NCI-H69 (cell line): ENCODE results near the gene COMMD1.
"Not testable (repeated sequence)": the region's sequence is repeated elsewhere in the genome, so short reads cannot be mapped to it uniquely, and the experiment has no call there.

Source experiments
- DNase-seq: peaks from one replicate; lab custom pipeline; 2025; lab: John Stamatoyannopoulos, UW

The COMMD1 gene

GRCh38 chr2:62030902-62031301, 125.4 kb downstream of the COMMD1 start:
- DNase-seq: no peak

- no peak for DNase-seq
These were observed 126.6 kb downstream of the COMMD1 start for GRCh38 chr2:62032096-62032495.

- DNase-seq: no peak
These were observed 129.2 kb downstream of the COMMD1 start for GRCh38 chr2:62034715-62035114.

GRCh38 chr2:62036229-62036628, 130.8 kb downstream of the COMMD1 start:
- no peak for DNase-seq

GRCh38 chr2:62036761-62037250, 131.3 kb downstream of the COMMD1 start:
- no peak for DNase-seq

GRCh38 chr2:62038975-62039771, 133.7 kb downstream of the COMMD1 start:
- no peak for DNase-seq

- DNase-seq: no peak
These were observed 135.5 kb downstream of the COMMD1 start for GRCh38 chr2:62040926-62041325.

- DNase-seq: not testable (repeated sequence)
These were observed 136.4 kb downstream of the COMMD1 start for GRCh38 chr2:62041701-62042385.

GRCh38 chr2:62042400-62042799, 136.9 kb downstream of the COMMD1 start:
- no peak for DNase-seq

- no peak for DNase-seq
These were observed 137.5 kb downstream of the COMMD1 start for GRCh38 chr2:62042944-62043343.

- no peak for DNase-seq
These were observed 139.6 kb downstream of the COMMD1 start for GRCh38 chr2:62045017-62045543.

GRCh38 chr2:62046141-62046540, 140.7 kb downstream of the COMMD1 start:
- DNase-seq: no peak

- no peak for DNase-seq
These were observed 145.1 kb downstream of the COMMD1 start for GRCh38 chr2:62050456-62051045.

- no peak for DNase-seq
These were observed 148.7 kb downstream of the COMMD1 start for GRCh38 chr2:62054029-62054791.

- no peak for DNase-seq
These were observed 149.5 kb downstream of the COMMD1 start for GRCh38 chr2:62054916-62055450.

- DNase-seq: no peak
These were observed 150.4 kb downstream of the COMMD1 start for GRCh38 chr2:62055724-62056336.

GRCh38 chr2:62056341-62056740, 150.9 kb downstream of the COMMD1 start:
- DNase-seq: no peak

GRCh38 chr2:62065243-62065642, 159.8 kb downstream of the COMMD1 start:
- DNase-seq: no peak

GRCh38 chr2:62071126-62071598, 165.7 kb downstream of the COMMD1 start:
- DNase-seq: no peak

- no peak for DNase-seq
These were observed 166.5 kb downstream of the COMMD1 start for GRCh38 chr2:62071760-62072680.
